Endothelial cell (in vitro differentiated cells): ENCODE measurements around the gene IRAK2. TPM values are rescaled to one million over a fixed set of nuclear protein-coding genes. Genes with fewer than 3 reads are reported as not detected.

Experiments used
- DNase-seq: peaks from one replicate; pipeline ENCODE4 v3.0.0; 2021; ENCODE audit warnings: low spot score
- H3K27ac Mint-ChIP-seq: one replicate; pipeline ENCODE4 v1.8.0; 2021; ENCODE audit warnings: mixed read lengths, inconsistent platforms; ENCODE audit not compliant: unreplicated experiment
- H3K27me3 Mint-ChIP-seq: one replicate; pipeline ENCODE4 v1.8.0; 2021; ENCODE audit warnings: mild to moderate bottlenecking, moderate library complexity, mixed read lengths, inconsistent platforms; ENCODE audit not compliant: unreplicated experiment
- H3K36me3 Mint-ChIP-seq: one replicate; pipeline ENCODE4 v1.8.0; 2021; ENCODE audit warnings: mild to moderate bottlenecking, low read depth, mixed read lengths, inconsistent platforms; ENCODE audit not compliant: unreplicated experiment
- H3K4me1 Mint-ChIP-seq: one replicate; pipeline ENCODE4 v1.8.0; 2021; ENCODE audit warnings: mild to moderate bottlenecking, mixed read lengths, inconsistent platforms; ENCODE audit not compliant: unreplicated experiment
- H3K4me3 Mint-ChIP-seq: one replicate; pipeline ENCODE4 v1.8.0; 2021; ENCODE audit warnings: mild to moderate bottlenecking, mixed read lengths, inconsistent platforms; ENCODE audit not compliant: unreplicated experiment
- H3K9me3 Mint-ChIP-seq: one replicate; pipeline ENCODE4 v1.8.0; 2021; ENCODE audit warnings: mixed read lengths, inconsistent platforms; ENCODE audit not compliant: unreplicated experiment
- total RNA-seq: library from RNA; stranded (reverse); fragmentation: NEBNext Ultra II Directional; extraction: Animal tissue kit (Norgen Biotek cat#: 25700); gene quantifications from one replicate; pipeline ENCODE4 v1.2.1, GENCODE V29; 2021; ENCODE audit not compliant: unreplicated experiment
- TF ChIP-seq, protein P1 (sequence below): fragments of 200-600 bp; sonication (generic); IDR thresholded peaks from one replicate; pipeline ENCODE4 v1.5.0; 2021; ENCODE audit warnings: antibody characterized with exemption; ENCODE audit not compliant: unreplicated experiment

IRAK2 gene
- total RNA-seq, 1 donor from 2014 or later: 1.1 TPM

DNA sequence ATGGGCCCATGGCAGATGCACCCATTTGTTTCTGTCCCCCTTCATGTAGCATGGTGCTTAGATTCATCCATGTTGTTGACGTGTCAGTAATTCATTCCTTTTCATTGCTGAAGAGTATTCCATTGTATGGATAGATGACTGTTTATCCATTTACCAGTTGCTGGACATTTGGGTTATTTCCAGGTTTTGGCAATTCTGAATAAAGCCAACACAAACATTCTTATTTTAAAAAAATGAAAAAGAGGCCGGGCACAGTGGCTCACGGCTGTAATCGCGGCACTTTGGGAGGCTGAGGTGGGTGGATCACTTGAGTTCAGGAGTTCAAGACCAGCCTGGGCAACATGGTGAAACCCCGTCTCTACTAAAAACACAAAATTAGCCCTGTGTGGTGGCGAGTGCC, 64.9 kb downstream of the IRAK2 start:
- Mint-ChIP-seq H3K9me3 (no peaks in the 10 kb centered on the region), H3K27me3 (peaks cover 2% of the 10 kb centered on the region), H3K36me3 (no peaks in the 10 kb centered on the region), H3K27ac (no peak overlapping the region), H3K4me1 (peaks cover 24% of the 10 kb centered on the region), H3K4me3 (no peak overlapping the region)
- no peak for DNase-seq
- TF ChIP-seq, protein P1, sequence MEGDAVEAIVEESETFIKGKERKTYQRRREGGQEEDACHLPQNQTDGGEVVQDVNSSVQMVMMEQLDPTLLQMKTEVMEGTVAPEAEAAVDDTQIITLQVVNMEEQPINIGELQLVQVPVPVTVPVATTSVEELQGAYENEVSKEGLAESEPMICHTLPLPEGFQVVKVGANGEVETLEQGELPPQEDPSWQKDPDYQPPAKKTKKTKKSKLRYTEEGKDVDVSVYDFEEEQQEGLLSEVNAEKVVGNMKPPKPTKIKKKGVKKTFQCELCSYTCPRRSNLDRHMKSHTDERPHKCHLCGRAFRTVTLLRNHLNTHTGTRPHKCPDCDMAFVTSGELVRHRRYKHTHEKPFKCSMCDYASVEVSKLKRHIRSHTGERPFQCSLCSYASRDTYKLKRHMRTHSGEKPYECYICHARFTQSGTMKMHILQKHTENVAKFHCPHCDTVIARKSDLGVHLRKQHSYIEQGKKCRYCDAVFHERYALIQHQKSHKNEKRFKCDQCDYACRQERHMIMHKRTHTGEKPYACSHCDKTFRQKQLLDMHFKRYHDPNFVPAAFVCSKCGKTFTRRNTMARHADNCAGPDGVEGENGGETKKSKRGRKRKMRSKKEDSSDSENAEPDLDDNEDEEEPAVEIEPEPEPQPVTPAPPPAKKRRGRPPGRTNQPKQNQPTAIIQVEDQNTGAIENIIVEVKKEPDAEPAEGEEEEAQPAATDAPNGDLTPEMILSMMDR: no peak

DNA sequence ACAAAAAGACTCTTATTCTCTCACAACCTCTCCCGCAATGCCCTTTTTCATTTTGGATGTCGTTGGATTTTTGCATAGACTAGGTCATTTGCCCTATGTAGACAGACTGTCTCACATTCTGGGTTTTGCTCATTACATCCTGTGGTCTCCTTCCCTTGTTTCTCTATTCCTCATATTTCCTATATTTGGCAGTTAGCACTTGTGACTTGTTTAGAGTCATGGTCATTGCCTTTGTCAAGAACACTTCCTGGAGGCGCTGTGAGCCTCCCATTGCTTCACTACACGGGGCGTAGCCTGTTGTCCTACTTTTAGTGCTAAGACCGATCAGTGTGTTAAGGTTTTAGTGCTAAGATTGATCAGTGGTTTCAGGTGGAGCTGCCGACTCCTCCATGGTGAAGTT, 67.4 kb downstream of the IRAK2 start:
- no peak overlapping the region for H3K4me3 Mint-ChIP-seq
- peaks cover 15% of the 10 kb centered on the region for H3K4me1 Mint-ChIP-seq
- peaks cover 6% of the 10 kb centered on the region for H3K36me3 Mint-ChIP-seq
- H3K27me3 Mint-ChIP-seq: peaks cover 2% of the 10 kb centered on the region
- no peaks in the 10 kb centered on the region for H3K9me3 Mint-ChIP-seq
- no peak overlapping the region for H3K27ac Mint-ChIP-seq
- DNase-seq: no peak
- TF ChIP-seq, protein P1: no peak

DNA sequence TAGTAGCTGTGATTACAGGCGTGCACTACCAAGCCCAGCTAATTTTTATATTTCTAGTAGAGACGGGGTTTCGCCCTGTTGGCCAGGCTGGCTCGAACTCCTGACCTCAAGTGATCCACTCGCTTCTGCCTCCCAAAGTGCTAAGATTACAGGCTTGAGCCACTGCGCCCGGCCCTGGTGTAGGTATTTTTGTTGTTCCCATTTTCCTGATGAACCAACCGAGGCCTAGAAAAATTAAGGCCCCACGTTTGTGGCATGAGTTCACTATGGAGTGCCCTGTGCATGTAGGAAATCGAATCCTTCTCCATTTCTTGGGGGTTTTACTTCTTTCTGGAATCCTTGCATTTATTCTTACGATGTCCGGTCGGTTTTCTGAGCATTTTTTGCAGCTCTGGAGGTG, 69.3 kb downstream of the IRAK2 start:
- no peak for DNase-seq
- Mint-ChIP-seq H3K4me3 (no peak overlapping the region), H3K36me3 (peaks cover 14% of the 10 kb centered on the region), H3K4me1 (peaks cover 8% of the 10 kb centered on the region), H3K27me3 (peaks cover 4% of the 10 kb centered on the region), H3K27ac (no peak overlapping the region), H3K9me3 (no peaks in the 10 kb centered on the region)
- TF ChIP-seq, protein P1: no peak

DNA sequence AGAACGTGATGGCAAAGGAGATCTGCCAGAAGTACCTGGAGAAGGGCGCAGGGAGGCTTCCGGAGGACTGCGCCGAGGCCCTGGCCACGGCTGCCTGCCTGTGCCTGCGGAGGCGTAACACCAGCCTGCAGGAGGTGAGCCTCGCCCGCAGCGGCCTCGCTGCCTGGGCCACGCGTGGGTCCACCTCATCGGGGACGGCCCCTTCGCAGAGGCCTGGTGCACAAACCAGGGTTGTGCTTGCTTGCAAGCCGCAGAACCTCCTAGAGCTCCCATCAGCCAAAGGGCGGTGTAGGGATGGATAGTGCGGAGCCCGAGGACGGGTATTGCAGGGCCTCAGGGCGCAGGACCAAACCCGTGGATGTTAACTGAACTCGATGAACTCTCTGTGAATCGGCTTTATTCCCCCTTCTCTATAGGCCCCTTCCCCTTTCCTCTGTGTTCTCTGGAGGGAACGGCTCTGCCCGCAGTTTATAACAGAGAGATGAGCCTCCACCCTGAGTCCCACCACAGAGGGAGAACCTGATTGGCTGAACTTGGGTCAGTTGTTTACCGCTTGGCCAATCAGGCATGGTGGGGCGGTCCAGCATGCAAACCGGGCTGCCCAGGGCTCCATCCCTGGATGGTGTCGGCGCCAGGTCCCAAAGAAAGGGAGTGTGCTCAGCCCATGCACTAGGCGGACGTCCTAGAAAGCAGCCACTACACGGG, 70.0 kb downstream of the IRAK2 start:
- Mint-ChIP-seq H3K27ac (no peak overlapping the region), H3K4me1 (peaks cover 5% of the 10 kb centered on the region), H3K36me3 (peaks cover 17% of the 10 kb centered on the region), H3K9me3 (no peaks in the 10 kb centered on the region), H3K27me3 (peaks cover 4% of the 10 kb centered on the region), H3K4me3 (no peak overlapping the region)
- TF ChIP-seq, protein P1: no peak
- DNase-seq: no peak

DNA sequence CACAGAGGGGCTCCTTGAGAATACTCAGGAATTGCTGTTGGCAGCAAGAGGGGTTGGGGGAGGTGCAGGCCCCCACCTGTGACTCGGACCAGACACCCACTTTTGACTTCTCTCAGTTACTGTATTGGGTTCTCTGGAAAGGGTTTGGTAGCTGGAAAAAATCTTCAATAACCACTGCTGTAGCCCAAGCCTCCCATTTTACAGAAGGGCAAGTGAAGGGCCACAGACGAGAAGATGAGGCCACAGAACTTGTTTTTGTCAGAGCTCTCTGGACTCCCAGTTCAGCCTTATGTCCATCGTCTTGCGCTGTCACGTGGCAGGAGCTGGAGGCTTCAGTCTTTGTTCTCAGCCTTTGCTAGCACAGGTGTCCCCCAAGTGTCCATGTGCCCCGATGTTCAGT, 70.8 kb downstream of the IRAK2 start:
- no peak for DNase-seq
- TF ChIP-seq, protein P1: no peak
- H3K4me3 Mint-ChIP-seq: no peak overlapping the region
- H3K9me3 Mint-ChIP-seq: no peaks in the 10 kb centered on the region
- H3K4me1 Mint-ChIP-seq: peaks cover 5% of the 10 kb centered on the region
- H3K27ac Mint-ChIP-seq: no peak overlapping the region
- H3K27me3 Mint-ChIP-seq: peaks cover 4% of the 10 kb centered on the region
- peaks cover 17% of the 10 kb centered on the region for H3K36me3 Mint-ChIP-seq
